Activated naive CD4-positive, alpha-beta T cell treated with anti-CD3 and anti-CD28 coated beads, Interleukin-2, amount 50 U/mL, for 72 hours (primary cell): ENCODE measurements around the gene CAPZA2. TPM values are rescaled to one million over a fixed set of nuclear protein-coding genes. Genes with fewer than 3 reads are reported as not detected.
"Not testable (repeated sequence)": the region's sequence is repeated elsewhere in the genome, so short reads cannot be mapped to it uniquely, and the experiment has no call there.

Experiments used
- ATAC-seq, 2 donors: fragments of 150-1000 bp; cut with Tn5 transposase; 2 replicates each; pipeline ENCODE4 v1.10.0; 2021; ENCODE audit warnings: mild to moderate bottlenecking in 2 of 2, moderate library complexity in 2 of 2
- DNase-seq, 2 donors: peaks; one replicate each; pipeline ENCODE4 v3.0.0; 2021 to 2022; ENCODE audit warnings: low spot score in 2 of 2
- H3K27ac Mint-ChIP-seq, 2 donors: one replicate each; pipeline ENCODE4 v1.8.0; 2022; ENCODE audit warnings: mild to moderate bottlenecking in 2 of 2, mixed read lengths in 2 of 2
- H3K36me3 Mint-ChIP-seq, 2 donors: one replicate each; pipeline ENCODE4 v1.8.0; 2022; ENCODE audit warnings: mixed read lengths in 2 of 2
- H3K9me3 Mint-ChIP-seq, 2 donors: one replicate each; pipeline ENCODE4 v1.8.0; 2022; ENCODE audit warnings: mixed read lengths in 2 of 2
- total RNA-seq, 2 donors: library from RNA; stranded (reverse); gene quantifications; one replicate each; pipeline ENCODE4 v1.2.3, GENCODE V29; 2022

CAPZA2 gene
- total RNA-seq, 2 donors from 2014 or later = 97.3 to 148 TPM

GRCh38 chr7:116955801-116956476 is 93.6 kb downstream of the CAPZA2 start:
- Mint-ChIP-seq H3K9me3 (no peaks in the 10 kb centered on the region), H3K27ac (no peak overlapping the region), H3K36me3 (no peaks in the 10 kb centered on the region)
- no peak for DNase-seq
- peak; percentile 50 to 70 for ATAC-seq

- ATAC-seq (no peak), DNase-seq (no peak)
- H3K27ac Mint-ChIP-seq = no peak overlapping the region
- H3K9me3 Mint-ChIP-seq = no peaks in the 10 kb centered on the region
- no peaks in the 10 kb centered on the region for H3K36me3 Mint-ChIP-seq
Observed at GRCh38 chr7:116956477-116956804, 94.1 kb downstream of the CAPZA2 start.

GRCh38 chr7:116957874-116958273 is 95.5 kb downstream of the CAPZA2 start:
- H3K36me3 Mint-ChIP-seq = peaks cover 0 to 5% of the 10 kb centered on the region in 2 donors
- DNase-seq = no peak
- H3K27ac Mint-ChIP-seq = no peak overlapping the region
- no peak for ATAC-seq
- peaks cover 3 to 4% of the 10 kb centered on the region in 2 donors for H3K9me3 Mint-ChIP-seq

GRCh38 chr7:116961966-116962673 is 99.7 kb downstream of the CAPZA2 start:
- ATAC-seq, H3K27ac Mint-ChIP-seq, DNase-seq, H3K9me3 Mint-ChIP-seq, H3K36me3 Mint-ChIP-seq: not testable (repeated sequence)

- ATAC-seq (no peak), DNase-seq (no peak)
- Mint-ChIP-seq H3K27ac (no peak overlapping the region), H3K9me3 (peaks cover 3 to 4% of the 10 kb centered on the region in 2 donors), H3K36me3 (peaks cover 0 to 5% of the 10 kb centered on the region in 2 donors)
Observed at GRCh38 chr7:116963234-116963633, 100.8 kb downstream of the CAPZA2 start.

GRCh38 chr7:116966601-116967000 is 104.2 kb downstream of the CAPZA2 start:
- ATAC-seq (no peak), DNase-seq (no peak)
- H3K36me3 Mint-ChIP-seq = peaks cover 0 to 5% of the 10 kb centered on the region in 2 donors
- no peak overlapping the region for H3K27ac Mint-ChIP-seq
- peaks cover 3 to 4% of the 10 kb centered on the region in 2 donors for H3K9me3 Mint-ChIP-seq

GRCh38 chr7:116967254-116967922 is 105.0 kb downstream of the CAPZA2 start:
- Mint-ChIP-seq H3K36me3 (no peaks in the 10 kb centered on the region), H3K9me3 (no peaks in the 10 kb centered on the region), H3K27ac (no peak overlapping the region)
- DNase-seq = no peak
- ATAC-seq = no peak

GRCh38 chr7:116967983-116968382 is 105.6 kb downstream of the CAPZA2 start:
- no peak overlapping the region for H3K27ac Mint-ChIP-seq
- no peaks in the 10 kb centered on the region for H3K36me3 Mint-ChIP-seq
- no peak for DNase-seq

GRCh38 chr7:116968631-116969030 is 106.2 kb downstream of the CAPZA2 start:
- Mint-ChIP-seq H3K36me3 (no peaks in the 10 kb centered on the region), H3K9me3 (no peaks in the 10 kb centered on the region), H3K27ac (no peak overlapping the region)
- DNase-seq (no peak), ATAC-seq (no peak)

More at GRCh38 chr7:116967983-116968382, 105.6 kb downstream of the CAPZA2 start:
- no peak for ATAC-seq
- no peaks in the 10 kb centered on the region for H3K9me3 Mint-ChIP-seq

GRCh38 chr7:116969371-116969902 is 107.0 kb downstream of the CAPZA2 start:
- DNase-seq = no peak
- H3K9me3 Mint-ChIP-seq = no peaks in the 10 kb centered on the region
- H3K36me3 Mint-ChIP-seq = no peaks in the 10 kb centered on the region
- no peak for ATAC-seq
- H3K27ac Mint-ChIP-seq = no peak overlapping the region

GRCh38 chr7:116970238-116970910 is 108.0 kb downstream of the CAPZA2 start:
- Mint-ChIP-seq H3K27ac (no peak overlapping the region), H3K36me3 (no peaks in the 10 kb centered on the region), H3K9me3 (peaks cover 0 to 4% of the 10 kb centered on the region in 2 donors)
- DNase-seq = no peak
- ATAC-seq = no peak

GRCh38 chr7:116971153-116971552 is 108.8 kb downstream of the CAPZA2 start:
- not testable (repeated sequence) for H3K36me3 Mint-ChIP-seq, H3K9me3 Mint-ChIP-seq, ATAC-seq, DNase-seq, H3K27ac Mint-ChIP-seq

Other genes with a start within 250 kb of the CAPZA2 start
- gene MET, start 190.4 kb upstream of the CAPZA2 start, total RNA-seq = under 1 TPM in 1 of 2 donors, not detected in 1; 0.88 TPM
- gene ST7, start 90.9 kb downstream of the CAPZA2 start, total RNA-seq = 1 to 10 TPM; 4.0 to 5.8 TPM